ENCODE results near the gene TNS3.

GRCh38 chr7:47594406-47594805, 12.5 kb upstream of the TNS3 start:
- TF ChIP-seq MXI1 (IDR thresholded peaks at IDR 0.05; ENCODE audit: low read depth, low read length), result no peak
- TF ChIP-seq, protein P1, sequence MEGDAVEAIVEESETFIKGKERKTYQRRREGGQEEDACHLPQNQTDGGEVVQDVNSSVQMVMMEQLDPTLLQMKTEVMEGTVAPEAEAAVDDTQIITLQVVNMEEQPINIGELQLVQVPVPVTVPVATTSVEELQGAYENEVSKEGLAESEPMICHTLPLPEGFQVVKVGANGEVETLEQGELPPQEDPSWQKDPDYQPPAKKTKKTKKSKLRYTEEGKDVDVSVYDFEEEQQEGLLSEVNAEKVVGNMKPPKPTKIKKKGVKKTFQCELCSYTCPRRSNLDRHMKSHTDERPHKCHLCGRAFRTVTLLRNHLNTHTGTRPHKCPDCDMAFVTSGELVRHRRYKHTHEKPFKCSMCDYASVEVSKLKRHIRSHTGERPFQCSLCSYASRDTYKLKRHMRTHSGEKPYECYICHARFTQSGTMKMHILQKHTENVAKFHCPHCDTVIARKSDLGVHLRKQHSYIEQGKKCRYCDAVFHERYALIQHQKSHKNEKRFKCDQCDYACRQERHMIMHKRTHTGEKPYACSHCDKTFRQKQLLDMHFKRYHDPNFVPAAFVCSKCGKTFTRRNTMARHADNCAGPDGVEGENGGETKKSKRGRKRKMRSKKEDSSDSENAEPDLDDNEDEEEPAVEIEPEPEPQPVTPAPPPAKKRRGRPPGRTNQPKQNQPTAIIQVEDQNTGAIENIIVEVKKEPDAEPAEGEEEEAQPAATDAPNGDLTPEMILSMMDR (IDR thresholded peaks at IDR 0.05 in 2 of 3, conservative IDR thresholded peaks at IDR 0.05 in 1 of 3; ENCODE audit: control insufficient read depth in 2 of 3, extremely low read depth in 1 of 3, insufficient read depth in 1 of 3, low read depth in 3 of 3, low read length in 3 of 3), result no peak
- TF ChIP-seq KDM1A (IDR thresholded peaks at IDR 0.05; ENCODE audit: borderline replicate concordance), result no peak
- TF ChIP-seq BHLHE40 (IDR thresholded peaks at IDR 0.05; ENCODE audit: borderline replicate concordance in 1 of 2, low read depth in 2 of 2, low read length in 1 of 2), result no peak
- no peak for TF ChIP-seq FOS (IDR thresholded peaks at IDR 0.05; ENCODE audit: borderline replicate concordance, extremely low read depth, insufficient read length)
- no peak for TF ChIP-seq FOXM1 (IDR thresholded peaks at IDR 0.05; ENCODE audit: low read depth, low read length)
- no peak for TF ChIP-seq POU2F2 (IDR thresholded peaks at IDR 0.05; ENCODE audit: borderline replicate concordance, low read depth, low read length)
- TF ChIP-seq JUNB (IDR thresholded peaks at IDR 0.05), result no peak

Data from GM12878 (cell line).